Suprapubic skin (tissue), 4 donors: ENCODE results near the gene ESR2. TPM values are rescaled to one million over a fixed set of nuclear protein-coding genes. Genes with fewer than 3 reads are reported as not detected.

Experiments
- DNase-seq, 2 donors: peaks; one replicate each; pipeline ENCODE4 v3.0.0-alpha.2; 2019; ENCODE audit warnings: low spot score in 2 of 2
- H3K27ac ChIP-seq: fragments of 200-600 bp; sonication (generic); one replicate; pipeline ENCODE4 v1.5.1; 2019
- H3K27me3 ChIP-seq: fragments of 200-600 bp; sonication (generic); one replicate; pipeline ENCODE4 v1.5.1; 2019
- H3K36me3 ChIP-seq: fragments of 200-600 bp; sonication (generic); one replicate; pipeline ENCODE4 v1.5.1; 2019
- H3K4me1 ChIP-seq: fragments of 200-600 bp; sonication (generic); one replicate; pipeline ENCODE4 v1.5.1; 2019
- H3K4me3 ChIP-seq: fragments of 200-600 bp; sonication (generic); one replicate; pipeline ENCODE4 v1.5.1; 2019; ENCODE audit warnings: mild to moderate bottlenecking
- H3K9me3 ChIP-seq: fragments of 200-600 bp; sonication (generic); one replicate; pipeline ENCODE4 v1.5.1; 2019
- CTCF ChIP-seq, 2 donors: fragments of 200-600 bp in 1 of 2; fragments of 450-650 bp in 1 of 2; sonication (generic) in 1 of 2; IDR thresholded peaks; one replicate each; pipeline ENCODE4 v1.5.1; 2016 to 2019; ENCODE audit warnings: antibody characterized with exemption in 2 of 2, mild to moderate bottlenecking in 1 of 2, moderate library complexity in 1 of 2
- EP300 ChIP-seq: sonication (generic); formaldehyde crosslinking; IDR thresholded peaks from one replicate; pipeline ENCODE4 v1.6.1; 2017; ENCODE audit warnings: antibody characterized with exemption
- POLR2A ChIP-seq, 2 donors: fragments of 450-650 bp; IDR thresholded peaks; one replicate each; pipeline ENCODE4 v1.6.1; 2017; ENCODE audit warnings: antibody characterized with exemption in 2 of 2, mild to moderate bottlenecking in 2 of 2, moderate library complexity in 2 of 2
- POLR2AphosphoS5 ChIP-seq, 3 donors: sonication (generic); formaldehyde crosslinking; IDR thresholded peaks; one replicate each; pipeline ENCODE4 v1.6.1; 2017; ENCODE audit warnings: antibody characterized with exemption in 3 of 3
- WGBS: methylation state at CpG from one replicate; pipeline ENCODE4 v1.1.5; 2018; 5-methylcytosine and 5-hydroxymethylcytosine counted together
- total RNA-seq, 4 donors: library from RNA; depleted of rRNA; stranded (reverse); fragments of >200 nt; gene quantifications; one replicate each; pipeline ENCODE4 v1.1.0, GENCODE V29; 2016

ESR2 gene
- total RNA-seq, 4 donors from 2014 or later: 0.38 to 1.4 (median 1.1) TPM; not detected in 1

GRCh38 chr14:64232944-64233343 lies 61.2 kb downstream of the ESR2 start:
- Histone ChIP-seq H3K4me3 (no peak overlapping the region), H3K27ac (no peak overlapping the region), H3K4me1 (no peaks in the 10 kb centered on the region), H3K9me3 (no peaks in the 10 kb centered on the region), H3K27me3 (no peaks in the 10 kb centered on the region), H3K36me3 (peaks cover 39% of the 10 kb centered on the region)
- no peak for DNase-seq
- WGBS: 86% methylated on average over 4 of the region's 9 CpGs
- TF ChIP-seq EP300: no peak
- TF ChIP-seq POLR2A (IDR thresholded peaks at IDR 0.05): no peak
- no peak for TF ChIP-seq CTCF (IDR thresholded peaks at IDR 0.05)
- no peak for TF ChIP-seq POLR2AphosphoS5 (IDR thresholded peaks at IDR 0.05)

- WGBS: 81% methylated on average over 9 of the region's 9 CpGs
- Histone ChIP-seq H3K36me3 (peaks cover 45% of the 10 kb centered on the region), H3K4me3 (no peak overlapping the region), H3K4me1 (no peaks in the 10 kb centered on the region), H3K27ac (no peak overlapping the region), H3K9me3 (no peaks in the 10 kb centered on the region), H3K27me3 (no peaks in the 10 kb centered on the region)
- DNase-seq: no peak
- TF ChIP-seq POLR2A (IDR thresholded peaks at IDR 0.05): no peak
- no peak for TF ChIP-seq EP300
- TF ChIP-seq CTCF (IDR thresholded peaks at IDR 0.05): no peak
- TF ChIP-seq POLR2AphosphoS5 (IDR thresholded peaks at IDR 0.05): no peak
Measured at GRCh38 chr14:64232095-64232838, 61.9 kb downstream of the ESR2 start.

- Histone ChIP-seq H3K9me3 (no peaks in the 10 kb centered on the region), H3K27me3 (no peaks in the 10 kb centered on the region), H3K36me3 (peaks cover 70% of the 10 kb centered on the region), H3K4me1 (no peaks in the 10 kb centered on the region), H3K27ac (no peak overlapping the region), H3K4me3 (no peak overlapping the region)
- TF ChIP-seq CTCF (IDR thresholded peaks at IDR 0.05) (no peak), POLR2AphosphoS5 (IDR thresholded peaks at IDR 0.05) (no peak), EP300 (no peak), POLR2A (IDR thresholded peaks at IDR 0.05) (no peak)
- no peak for DNase-seq
- 91% methylated on average over 3 of the region's 3 CpGs for WGBS
Measured at GRCh38 chr14:64229489-64229888, 64.7 kb downstream of the ESR2 start.

- Histone ChIP-seq H3K36me3 (peaks cover 80% of the 10 kb centered on the region), H3K9me3 (no peaks in the 10 kb centered on the region), H3K4me3 (no peak overlapping the region), H3K4me1 (no peaks in the 10 kb centered on the region), H3K27me3 (no peaks in the 10 kb centered on the region), H3K27ac (no peak overlapping the region)
- DNase-seq: no peak
- 20% methylated on average over 1 of the region's 1 CpG for WGBS
- TF ChIP-seq EP300: no peak
Measured at GRCh38 chr14:64227856-64228255, 66.3 kb downstream of the ESR2 start.

- H3K27me3 ChIP-seq: no peaks in the 10 kb centered on the region
- peaks cover 86% of the 10 kb centered on the region for H3K36me3 ChIP-seq
- no peaks in the 10 kb centered on the region for H3K4me1 ChIP-seq
- 64% methylated on average over 4 of the region's 10 CpGs for WGBS
- H3K4me3 ChIP-seq: no peak overlapping the region
- no peaks in the 10 kb centered on the region for H3K9me3 ChIP-seq
- DNase-seq: no peak
- no peak overlapping the region for H3K27ac ChIP-seq
- TF ChIP-seq CTCF (IDR thresholded peaks at IDR 0.05) (no peak), POLR2AphosphoS5 (IDR thresholded peaks at IDR 0.05) (no peak), POLR2A (IDR thresholded peaks at IDR 0.05) (no peak), EP300 (no peak)
Measured at GRCh38 chr14:64225151-64225757, 68.9 kb downstream of the ESR2 start.
